ENCODE results near the gene SULT2B1.
"Not testable (repeated sequence)": the region's sequence is repeated elsewhere in the genome, so short reads cannot be mapped to it uniquely, and the experiment has no call there.

SULT2B1 gene

GRCh38 chr19:48561412-48561811, 9.4 kb downstream of the SULT2B1 start:
- DNase-seq, result no peak

- DNase-seq, result no peak
Observed at GRCh38 chr19:48565090-48565489, 13.1 kb downstream of the SULT2B1 start.

DNA sequence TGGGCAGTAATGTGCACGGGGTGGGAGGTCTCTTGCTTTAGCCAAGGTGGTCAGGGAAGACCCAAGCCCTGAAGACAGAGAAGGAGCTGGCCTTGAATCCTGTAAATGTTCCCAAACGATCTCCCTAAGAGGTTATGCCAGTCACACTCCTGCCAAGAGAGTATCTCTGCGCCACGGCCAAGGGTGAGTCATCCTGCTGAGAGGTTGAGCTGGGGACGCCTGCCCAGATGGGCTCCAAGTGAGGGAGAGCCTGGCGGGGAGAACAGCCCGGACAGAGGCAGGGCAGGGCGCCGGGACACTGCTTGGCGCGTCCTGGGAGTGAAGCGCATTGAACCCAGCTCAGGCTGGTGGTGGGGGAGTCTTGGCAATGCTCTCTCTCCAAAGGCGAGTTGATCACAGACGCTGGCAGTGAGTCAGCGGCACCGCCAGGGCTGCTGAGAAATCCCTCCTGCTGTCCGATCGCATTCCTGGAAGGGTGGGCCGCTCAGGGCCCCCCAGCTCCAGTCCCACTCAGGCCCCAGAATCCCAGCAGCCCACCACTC, 16.4 kb downstream of the SULT2B1 start:
- DNase-seq, result no peak

DNA sequence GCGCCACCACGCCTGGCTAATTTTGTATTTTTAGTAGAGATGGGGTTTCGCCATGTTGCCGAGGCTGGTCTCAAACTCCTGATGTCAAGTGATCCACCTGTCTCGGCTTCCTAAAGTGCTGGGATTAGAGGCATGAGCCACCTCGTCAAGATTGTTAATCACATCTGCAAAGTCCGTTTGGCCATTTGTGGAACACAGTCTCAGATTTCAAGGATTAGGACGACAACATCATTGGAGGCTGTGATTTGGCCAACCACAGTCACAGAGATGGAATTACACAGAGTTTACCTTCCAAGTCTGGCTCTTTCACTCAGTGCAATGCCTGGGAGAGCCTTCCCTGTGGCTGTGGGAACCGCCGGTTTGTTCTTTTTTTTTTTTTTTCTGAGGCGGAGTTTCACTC, 17.8 kb downstream of the SULT2B1 start:
- no peak for DNase-seq

DNA sequence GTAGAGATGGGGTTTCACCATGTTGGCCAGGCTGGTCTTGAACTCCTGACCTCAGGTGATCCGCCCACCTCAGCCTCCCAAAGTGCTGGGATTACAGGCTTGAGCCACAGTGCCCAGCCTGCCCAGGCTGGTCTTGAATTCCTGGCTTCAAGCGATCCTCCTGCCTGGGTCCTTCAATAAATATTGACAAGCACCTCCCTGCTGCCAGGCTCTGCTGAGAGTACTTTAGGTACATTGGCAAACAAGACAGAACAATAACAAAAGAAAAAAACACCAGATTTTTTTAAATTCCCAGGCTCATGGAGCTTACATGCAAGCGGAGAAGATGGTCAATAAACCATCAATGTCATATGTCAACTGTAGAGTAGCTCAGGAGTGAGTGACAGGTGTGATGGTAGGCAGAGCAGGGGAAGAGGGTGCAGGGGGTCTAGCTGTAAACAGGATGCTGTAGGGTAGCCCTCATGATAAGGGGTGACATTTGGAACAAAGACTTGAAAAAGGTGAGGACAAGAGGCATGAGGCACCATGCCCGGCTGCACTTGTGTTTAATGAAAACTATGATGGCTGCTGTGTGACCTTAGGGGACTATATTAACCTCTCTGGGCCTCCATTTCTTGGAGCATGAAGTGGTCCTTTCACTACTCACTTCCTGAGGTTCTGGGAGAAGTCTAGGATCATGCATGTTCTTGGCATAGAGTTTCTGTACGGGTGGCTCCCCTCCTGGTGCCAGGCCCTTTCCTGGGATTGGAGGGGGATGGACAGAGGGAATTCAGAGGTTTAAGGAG, 19.6 kb downstream of the SULT2B1 start:
- no peak for DNase-seq

GRCh38 chr19:48573163-48573505, 21.2 kb downstream of the SULT2B1 start:
- no peak for DNase-seq

GRCh38 chr19:48575931-48576622, 24.1 kb downstream of the SULT2B1 start:
- no peak for DNase-seq

DNA sequence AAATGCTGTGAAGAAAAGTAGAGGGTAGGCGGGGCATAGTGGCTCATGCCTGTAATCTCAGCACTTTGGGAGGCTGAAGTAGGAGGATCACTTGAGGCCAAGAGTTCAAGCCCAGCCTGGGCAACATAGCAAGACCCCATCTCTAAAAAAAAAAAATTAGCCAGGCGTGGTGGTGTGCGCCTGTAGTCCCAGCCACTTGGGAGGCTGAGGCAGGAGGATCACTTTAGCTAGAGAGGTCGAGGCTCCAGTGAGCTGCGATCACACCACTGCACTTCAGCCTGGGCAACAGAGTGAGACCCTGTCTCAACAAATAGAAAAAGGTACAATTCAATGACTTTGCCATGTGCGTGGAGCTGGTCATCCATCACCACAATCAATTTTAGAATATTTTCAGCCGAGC, 25.9 kb downstream of the SULT2B1 start:
- DNase-seq, result not testable (repeated sequence)

DNA sequence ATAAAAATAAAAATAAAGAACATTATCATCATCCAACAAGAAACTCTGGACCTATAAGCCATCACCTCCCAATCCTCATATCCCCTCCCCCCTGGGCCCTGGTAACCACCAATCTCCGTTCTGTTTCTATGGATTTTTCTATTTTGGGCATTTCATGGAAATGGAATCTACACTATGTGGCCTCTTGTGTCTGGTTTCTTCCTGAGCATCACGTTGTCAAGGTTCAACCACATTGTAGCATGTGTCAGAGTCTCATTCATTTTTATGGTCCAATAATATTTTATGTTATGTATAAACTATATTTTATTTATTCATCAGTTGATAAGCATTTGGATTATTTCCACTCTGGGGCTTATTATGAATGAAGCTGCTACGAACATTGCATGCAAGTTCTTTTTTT, 26.9 kb downstream of the SULT2B1 start:
- DNase-seq, result no peak

GRCh38 chr19:48582168-48582567, 30.2 kb downstream of the SULT2B1 start:
- DNase-seq, result no peak

GRCh38 chr19:48587387-48587786, 35.4 kb downstream of the SULT2B1 start:
- no peak for DNase-seq

- DNase-seq, result peak; percentile 85
Observed at GRCh38 chr19:48588670-48589401, 36.9 kb downstream of the SULT2B1 start.

DNA sequence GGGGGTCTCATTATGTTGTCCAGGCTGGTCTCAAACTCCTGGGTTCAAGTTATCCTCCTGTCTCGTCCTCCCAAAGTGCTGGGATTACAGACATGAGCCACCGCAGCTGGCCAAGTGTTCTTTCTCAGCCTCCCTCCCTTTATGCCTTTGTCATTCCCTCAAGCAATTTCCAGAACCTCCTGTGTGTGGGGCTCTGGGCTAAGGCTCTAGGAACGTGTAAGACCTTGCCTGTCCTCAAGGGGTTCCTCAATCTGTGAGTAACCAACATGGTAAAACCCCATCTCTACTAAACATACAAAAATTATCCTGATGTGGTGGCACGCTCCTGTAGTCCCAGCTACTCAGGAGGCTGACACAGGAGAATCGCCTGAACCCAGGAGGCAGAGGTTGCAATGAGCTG, 39.0 kb downstream of the SULT2B1 start:
- no peak for DNase-seq

DNA sequence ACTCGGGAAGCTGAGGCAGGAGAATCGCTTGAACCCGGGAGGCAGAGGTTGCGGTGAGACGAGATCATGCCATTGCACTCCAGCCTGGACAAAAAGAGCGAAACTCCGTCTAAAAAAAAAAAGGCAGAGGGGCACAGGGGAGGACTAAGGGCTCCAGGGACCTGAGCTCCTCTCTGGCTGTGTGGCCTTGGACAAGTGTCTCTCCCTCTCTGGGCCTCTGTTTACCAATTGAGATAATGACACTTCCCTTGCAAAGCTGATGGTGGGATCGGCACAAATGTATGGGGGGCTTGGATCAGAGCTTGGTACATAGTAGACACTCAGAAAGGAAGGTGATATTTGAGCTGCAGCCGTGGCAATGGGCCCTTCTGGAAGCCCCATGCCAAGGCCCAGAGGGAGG, 43.2 kb downstream of the SULT2B1 start:
- no peak for DNase-seq

DNA sequence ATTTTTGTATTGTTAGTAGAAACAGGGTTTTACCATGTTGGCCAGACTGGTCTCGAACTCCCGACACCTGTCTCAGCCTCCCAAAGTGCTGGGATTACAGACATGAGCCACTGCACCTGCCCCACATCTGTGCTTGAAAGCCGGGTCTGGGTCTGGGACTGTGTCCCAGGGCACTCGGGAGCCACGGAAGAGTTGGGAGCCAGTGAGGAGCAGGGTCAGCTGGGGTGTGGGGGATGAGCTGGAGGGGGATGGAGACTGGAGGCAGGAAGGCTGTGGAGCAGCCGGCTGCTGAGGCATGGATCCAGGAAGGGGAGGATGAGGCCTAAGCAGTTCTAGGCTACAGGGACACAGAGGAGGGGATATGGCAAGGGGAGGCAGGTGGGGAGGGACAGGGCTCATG, 43.9 kb downstream of the SULT2B1 start:
- no peak for DNase-seq

DNA sequence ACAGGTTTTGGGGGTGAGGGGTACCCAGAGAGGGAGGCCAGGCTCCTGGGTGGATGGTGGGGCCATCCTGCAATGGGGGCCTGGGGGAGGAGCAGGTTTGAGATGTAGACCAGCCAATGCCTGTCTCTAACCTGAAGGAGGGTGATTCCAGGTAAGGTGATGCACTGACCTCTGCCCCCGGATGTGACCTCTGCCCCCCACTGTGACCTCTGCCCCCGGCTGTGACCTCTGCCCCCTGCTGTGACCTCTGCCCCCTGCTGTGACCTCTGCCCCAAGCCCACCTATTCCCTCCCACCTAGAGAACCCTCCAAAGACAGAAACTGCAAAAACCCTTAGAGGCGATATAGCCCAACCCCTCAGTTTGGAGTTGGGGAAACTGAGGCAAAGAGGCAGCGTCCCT, 44.3 kb downstream of the SULT2B1 start:
- no peak for DNase-seq

DNA sequence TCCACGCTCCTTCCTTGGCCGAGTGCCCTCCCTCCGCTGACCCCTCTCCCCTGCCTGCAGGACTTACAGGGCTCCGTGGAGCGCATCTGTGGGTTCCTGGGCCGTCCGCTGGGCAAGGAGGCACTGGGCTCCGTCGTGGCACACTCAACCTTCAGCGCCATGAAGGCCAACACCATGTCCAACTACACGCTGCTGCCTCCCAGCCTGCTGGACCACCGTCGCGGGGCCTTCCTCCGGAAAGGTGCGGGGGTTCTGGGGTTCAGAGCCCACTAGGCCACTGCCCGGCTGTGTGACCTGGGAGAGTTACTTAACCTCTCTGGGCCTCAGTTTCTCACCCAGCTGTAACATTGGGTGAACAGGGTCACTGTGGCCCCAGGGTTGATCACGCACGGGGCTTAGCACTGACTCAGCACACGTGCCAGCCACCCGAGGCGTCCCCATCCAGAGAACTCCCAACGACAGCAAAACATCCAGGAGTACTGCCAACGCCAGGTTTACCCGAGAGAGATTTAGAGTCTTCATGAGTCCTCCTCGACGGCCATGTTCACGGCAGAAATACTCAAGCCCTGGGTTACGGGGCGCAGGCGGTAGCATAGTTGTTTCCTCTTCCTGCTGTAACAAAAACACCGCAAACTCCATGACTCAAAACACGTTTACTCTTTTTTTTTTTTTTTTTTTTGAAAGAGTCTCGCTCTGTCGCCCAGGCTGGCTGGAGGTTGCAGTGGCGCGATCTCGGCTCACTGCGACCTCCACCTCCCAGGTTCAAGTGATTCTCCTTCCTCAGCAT, 44.9 kb downstream of the SULT2B1 start:
- DNase-seq, result peak; percentile 43

DNA sequence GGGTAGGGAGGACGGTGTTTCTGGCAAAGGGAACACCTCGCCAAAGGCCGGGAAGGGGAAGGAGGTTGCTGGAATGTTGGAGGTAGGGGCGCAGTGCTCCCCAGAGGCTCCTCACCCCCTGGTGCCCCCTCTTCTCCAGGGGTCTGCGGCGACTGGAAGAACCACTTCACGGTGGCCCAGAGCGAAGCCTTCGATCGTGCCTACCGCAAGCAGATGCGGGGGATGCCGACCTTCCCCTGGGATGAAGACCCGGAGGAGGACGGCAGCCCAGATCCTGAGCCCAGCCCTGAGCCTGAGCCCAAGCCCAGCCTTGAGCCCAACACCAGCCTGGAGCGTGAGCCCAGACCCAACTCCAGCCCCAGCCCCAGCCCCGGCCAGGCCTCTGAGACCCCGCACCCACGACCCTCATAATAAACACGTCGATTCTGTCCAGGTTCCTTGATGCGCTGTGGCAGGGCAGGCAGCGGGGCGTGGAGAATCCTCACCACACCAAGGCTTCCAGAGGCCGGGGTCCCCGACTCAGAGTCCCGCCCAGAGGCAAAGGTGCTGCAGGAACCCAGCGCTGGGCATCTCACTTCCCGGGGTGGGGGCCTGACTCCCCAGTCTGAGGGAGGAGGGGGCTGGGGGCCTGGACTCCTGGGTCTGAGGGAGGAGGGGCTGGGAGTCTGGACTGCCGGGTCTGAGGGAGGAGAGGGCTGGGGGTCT, 47.2 kb downstream of the SULT2B1 start:
- no peak for DNase-seq

GRCh38 chr19:48600679-48601417, 48.9 kb downstream of the SULT2B1 start:
- DNase-seq, result no peak

DNA sequence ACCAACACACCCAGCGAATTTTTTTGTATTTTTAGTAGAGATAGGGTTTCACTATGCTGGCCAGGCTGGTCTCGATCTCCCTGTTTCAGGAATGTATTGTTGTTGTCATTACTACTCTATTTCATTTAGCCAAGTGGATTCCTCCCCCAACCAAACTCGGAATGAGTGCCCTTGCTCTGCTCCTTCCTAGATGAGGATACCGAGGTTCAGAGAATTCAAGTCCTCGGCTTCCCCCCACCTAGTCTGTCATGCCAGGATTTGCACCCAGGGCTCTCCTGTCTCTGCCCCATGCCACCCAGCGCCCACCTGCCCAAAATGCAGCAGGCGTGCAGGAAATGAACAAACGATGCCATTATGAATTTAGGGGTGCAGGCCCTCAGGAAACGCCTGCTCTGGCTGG, 51.0 kb downstream of the SULT2B1 start:
- no peak for DNase-seq

GRCh38 chr19:48603449-48603848, 51.5 kb downstream of the SULT2B1 start:
- DNase-seq, result no peak

DNA sequence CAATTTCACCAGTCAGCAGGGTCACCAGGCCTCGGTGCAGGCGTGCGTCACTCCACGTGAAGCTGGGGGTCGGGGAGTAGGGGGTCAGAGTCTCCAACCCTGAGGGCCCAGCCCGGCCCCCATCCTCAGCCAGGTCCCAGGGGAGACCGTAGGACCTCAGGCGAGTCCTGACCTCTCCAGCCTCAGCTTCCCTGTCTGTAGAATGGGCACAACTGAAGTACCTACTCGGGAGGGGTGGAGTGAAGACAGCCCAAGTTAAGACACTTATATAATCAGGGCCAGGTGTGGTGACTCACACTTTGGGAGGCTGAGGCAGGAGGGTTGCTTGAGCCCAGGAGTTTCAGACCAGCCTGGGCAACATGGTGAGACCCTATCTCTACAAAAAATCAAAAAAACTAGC, 51.9 kb downstream of the SULT2B1 start:
- no peak for DNase-seq
